IgD-negative memory B cell (primary cell): ENCODE measurements around the gene PSMB8. TPM values are rescaled to one million over a fixed set of nuclear protein-coding genes. Genes with fewer than 3 reads are reported as not detected.
"Not testable (repeated sequence)": the region's sequence is repeated elsewhere in the genome, so short reads cannot be mapped to it uniquely, and the experiment has no call there.

ENCODE experiments used
- H3K27ac Mint-ChIP-seq, 3 donors: one replicate each; pipeline ENCODE4 v1.8.0; 2020 to 2022; ENCODE audit warnings: mild to moderate bottlenecking in 3 of 3, mixed read lengths in 3 of 3, moderate library complexity in 1 of 3
- H3K27me3 Mint-ChIP-seq: one replicate; pipeline ENCODE4 v1.8.0; 2021; ENCODE audit warnings: mixed read lengths
- H3K36me3 Mint-ChIP-seq: one replicate; pipeline ENCODE4 v1.8.0; 2020; ENCODE audit warnings: mild to moderate bottlenecking, mixed read lengths
- H3K4me1 Mint-ChIP-seq, 3 donors: one replicate each; pipeline ENCODE4 v1.8.0; 2020 to 2022; ENCODE audit warnings: mixed read lengths in 3 of 3, mild to moderate bottlenecking in 1 of 3
- H3K4me3 Mint-ChIP-seq, 4 donors: one replicate each; pipeline ENCODE4 v1.8.0; 2020 to 2022; ENCODE audit warnings: mild to moderate bottlenecking in 4 of 4, mixed read lengths in 4 of 4, moderate library complexity in 3 of 4
- H3K9me3 Mint-ChIP-seq, 3 donors: one replicate each; pipeline ENCODE4 v1.8.0; 2020 to 2021; ENCODE audit warnings: mixed read lengths in 3 of 3, mild to moderate bottlenecking in 1 of 3
- polyA plus RNA-seq: library from polyadenylated mRNA; unstranded; fragments of 300-500 nt; fragmentation: Illumina TruSeq; gene quantifications from one replicate; pipeline ENCODE4 v1.2.3, GENCODE V29; 2021

The PSMB8 gene
- polyA plus RNA-seq, 1 donor from 2014 or later, result 366 TPM

GRCh38 chr6:32814145-32814544 lies 29.7 kb downstream of the PSMB8 start:
- Mint-ChIP-seq H3K9me3 (no peaks in the 10 kb centered on the region), H3K36me3 (peaks cover 11% of the 10 kb centered on the region), H3K27ac (peak overlapping the region; percentile 40 to 83 (median 69)), H3K27me3 (no peaks in the 10 kb centered on the region), H3K4me1 (peaks cover 39 to 51% (median 43%) of the 10 kb centered on the region in 3 donors), H3K4me3 (peak overlapping the region; percentile 93 to 99 (median 98))

GRCh38 chr6:32809171-32809570 lies 34.7 kb downstream of the PSMB8 start:
- Mint-ChIP-seq H3K4me3 (no peak overlapping the region), H3K27me3 (peaks cover 1% of the 10 kb centered on the region), H3K4me1 (peaks cover 17 to 31% (median 20%) of the 10 kb centered on the region in 3 donors), H3K27ac (no peak overlapping the region), H3K9me3 (peaks cover 0 to 11% (median 2%) of the 10 kb centered on the region in 3 donors), H3K36me3 (peaks cover 8% of the 10 kb centered on the region)

- Mint-ChIP-seq H3K27ac (peak overlapping the region in 1 of 3 donors; percentile 67), H3K4me3 (no peak overlapping the region), H3K4me1 (peaks cover 7 to 23% (median 16%) of the 10 kb centered on the region in 3 donors), H3K36me3 (peaks cover 3% of the 10 kb centered on the region), H3K9me3 (peaks cover 0 to 17% (median 8%) of the 10 kb centered on the region in 3 donors), H3K27me3 (peaks cover 1% of the 10 kb centered on the region)
Measured at GRCh38 chr6:32807020-32807580, 36.7 kb downstream of the PSMB8 start.

GRCh38 chr6:32805404-32805803 lies 38.4 kb downstream of the PSMB8 start:
- peaks cover 2 to 20% (median 12%) of the 10 kb centered on the region in 3 donors for H3K4me1 Mint-ChIP-seq
- H3K36me3 Mint-ChIP-seq, H3K4me3 Mint-ChIP-seq, H3K27ac Mint-ChIP-seq, H3K27me3 Mint-ChIP-seq: not testable (repeated sequence)
- peaks cover 0 to 23% (median 8%) of the 10 kb centered on the region in 3 donors for H3K9me3 Mint-ChIP-seq

GRCh38 chr6:32803416-32803815 lies 40.4 kb downstream of the PSMB8 start:
- Mint-ChIP-seq H3K4me3 (no peak overlapping the region), H3K27ac (no peak overlapping the region), H3K4me1 (peaks cover 1 to 20% (median 7%) of the 10 kb centered on the region in 3 donors), H3K36me3 (peaks cover 5% of the 10 kb centered on the region), H3K9me3 (peaks cover 3 to 34% (median 17%) of the 10 kb centered on the region in 3 donors), H3K27me3 (peaks cover 1% of the 10 kb centered on the region)

- Mint-ChIP-seq H3K36me3 (peaks cover 2% of the 10 kb centered on the region), H3K4me3 (no peak overlapping the region), H3K27me3 (no peaks in the 10 kb centered on the region), H3K4me1 (peaks cover 15 to 35% (median 21%) of the 10 kb centered on the region in 3 donors), H3K9me3 (peaks cover 3 to 32% (median 20%) of the 10 kb centered on the region in 3 donors), H3K27ac (no peak overlapping the region)
Measured at GRCh38 chr6:32799740-32800139, 44.1 kb downstream of the PSMB8 start.

GRCh38 chr6:32799168-32799567 lies 44.7 kb downstream of the PSMB8 start:
- H3K36me3 Mint-ChIP-seq, result peaks cover 2% of the 10 kb centered on the region
- H3K4me3 Mint-ChIP-seq, result no peak overlapping the region
- no peak overlapping the region for H3K27ac Mint-ChIP-seq
- H3K9me3 Mint-ChIP-seq, result peaks cover 3 to 29% (median 18%) of the 10 kb centered on the region in 3 donors
- H3K4me1 Mint-ChIP-seq, result peaks cover 21 to 40% (median 27%) of the 10 kb centered on the region in 3 donors
- peaks cover 1% of the 10 kb centered on the region for H3K27me3 Mint-ChIP-seq

- Mint-ChIP-seq H3K4me3 (peak overlapping the region; percentile 46 to 95 (median 83)), H3K27ac (peak overlapping the region; percentile 59 to 75 (median 65)), H3K36me3 (peaks cover 2% of the 10 kb centered on the region), H3K4me1 (peaks cover 24 to 35% (median 32%) of the 10 kb centered on the region in 3 donors), H3K9me3 (peaks cover 3 to 23% (median 12%) of the 10 kb centered on the region in 3 donors), H3K27me3 (peaks cover 1% of the 10 kb centered on the region)
Measured at GRCh38 chr6:32796848-32797776, 46.7 kb downstream of the PSMB8 start.

GRCh38 chr6:32794510-32794909 lies 49.3 kb downstream of the PSMB8 start:
- peaks cover 25 to 35% (median 32%) of the 10 kb centered on the region in 3 donors for H3K4me1 Mint-ChIP-seq
- H3K36me3 Mint-ChIP-seq, result no peaks in the 10 kb centered on the region
- peaks cover 0 to 14% (median 9%) of the 10 kb centered on the region in 3 donors for H3K9me3 Mint-ChIP-seq
- H3K27ac Mint-ChIP-seq, result no peak overlapping the region
- H3K4me3 Mint-ChIP-seq, result peak overlapping the region in 1 of 4 donors; percentile 4
- H3K27me3 Mint-ChIP-seq, result peaks cover 4% of the 10 kb centered on the region

GRCh38 chr6:32792901-32793435 lies 50.9 kb downstream of the PSMB8 start:
- Mint-ChIP-seq H3K9me3 (peaks cover 0 to 2% (median 0%) of the 10 kb centered on the region in 3 donors), H3K4me3 (no peak overlapping the region), H3K36me3 (no peaks in the 10 kb centered on the region), H3K27ac (no peak overlapping the region), H3K4me1 (peaks cover 24 to 31% (median 28%) of the 10 kb centered on the region in 3 donors), H3K27me3 (peaks cover 4% of the 10 kb centered on the region)

Other genes starting within 250 kb of the PSMB8 start
- gene HLA-DQA1, start 206.6 kb downstream of the PSMB8 start, polyA plus RNA-seq, result 377 TPM
- 155 TPM for gene HLA-DQB1, start 177.4 kb downstream of the PSMB8 start, polyA plus RNA-seq
- 167 TPM for gene HLA-DQA2, start 102.7 kb downstream of the PSMB8 start, polyA plus RNA-seq
- gene HLA-DQB2, start 80.5 kb downstream of the PSMB8 start, polyA plus RNA-seq, result 121 TPM
- gene HLA-DOB, start 27.0 kb downstream of the PSMB8 start, polyA plus RNA-seq, result 368 TPM
- gene TAP2, start 5.3 kb downstream of the PSMB8 start, polyA plus RNA-seq, result 26.8 TPM
- 219 TPM for gene TAP1, start 9.7 kb upstream of the PSMB8 start, polyA plus RNA-seq
- gene PSMB9, start 10.1 kb upstream of the PSMB8 start, polyA plus RNA-seq, result 695 TPM
- gene HLA-DMB, start 97.0 kb upstream of the PSMB8 start, polyA plus RNA-seq, result 771 TPM
- gene HLA-DMA, start 109.0 kb upstream of the PSMB8 start, polyA plus RNA-seq, result 946 TPM
- 110 TPM for gene BRD2, start 124.5 kb upstream of the PSMB8 start, polyA plus RNA-seq
- gene HLA-DOA, start 165.5 kb upstream of the PSMB8 start, polyA plus RNA-seq, result 363 TPM
- gene HLA-DPA1, start 229.6 kb upstream of the PSMB8 start, polyA plus RNA-seq, result 2,568 TPM
- gene HLA-DPB1, start 231.9 kb upstream of the PSMB8 start, polyA plus RNA-seq, result 2,247 TPM